Measurements from ENCODE around the gene AGBL5. TPM values are rescaled to one million over a fixed set of nuclear protein-coding genes. Genes with fewer than 3 reads are reported as not detected.

AGBL5 gene
- total RNA-seq, 1 experiment from 2014 or later = 40.0 TPM

DNA sequence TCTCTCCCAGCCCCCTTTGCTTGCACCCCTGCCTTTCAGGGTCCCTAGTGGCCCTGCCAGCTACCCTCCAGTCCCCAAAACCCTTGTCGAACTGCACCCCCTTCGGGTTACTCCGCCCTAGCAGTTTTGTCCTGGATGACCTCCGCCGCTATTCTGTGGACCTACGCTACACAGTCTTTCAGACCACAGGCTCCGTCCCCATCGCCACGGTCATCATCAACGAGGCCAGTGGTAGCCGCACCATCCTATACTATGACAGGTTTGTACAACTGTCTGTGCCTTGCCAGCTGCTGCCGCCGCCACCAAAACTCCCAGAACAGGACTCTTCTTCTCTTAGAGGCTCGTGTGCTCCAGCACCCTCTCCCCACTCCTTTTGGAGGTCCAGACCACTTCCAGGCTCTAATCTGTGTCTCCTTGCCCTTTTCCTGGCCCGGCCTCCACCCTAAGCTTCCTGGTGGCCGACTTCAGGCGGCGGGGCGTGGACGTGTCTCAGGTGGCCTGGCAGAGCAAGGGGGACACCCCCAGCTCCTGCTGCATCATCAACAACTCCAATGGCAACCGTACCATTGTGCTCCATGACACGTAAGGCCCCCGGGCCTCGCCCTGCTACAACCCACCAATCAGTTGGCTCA, 43.0 kb downstream of the AGBL5 start:
- Histone ChIP-seq H3K4me1 (ENCODE audit: control insufficient read depth in 1 of 2, insufficient read depth in 2 of 2, low read length in 2 of 2) (peaks cover 0 to 9% of the 10 kb centered on the region in 2 experiments; a peak in 1 of 4 replicates), H3K79me2 (ENCODE audit: insufficient read depth, low read length) (no peaks in the 10 kb centered on the region), H3K4me2 (ENCODE audit: low read length) (no peak overlapping the region), H3K9ac (ENCODE audit: low read length) (no peak overlapping the region), H3K9me2 (ENCODE audit: insufficient read depth) (no peaks in the 10 kb centered on the region), H2AFZ (ENCODE audit: low read depth, low read length, poor library complexity, severe bottlenecking) (no peak overlapping the region), H3K4me3 (replicated peaks in 1 of 2; ENCODE audit: low read depth in 1 of 2, low read length in 2 of 2) (no peak overlapping the region), H3K36me3 (ENCODE audit: control insufficient read depth in 1 of 2, insufficient read depth in 2 of 2, low read length in 2 of 2) (no peaks in the 10 kb centered on the region), H4K20me1 (ENCODE audit: insufficient read depth) (no peaks in the 10 kb centered on the region), H3K27me3 (ENCODE audit: insufficient read depth, low read length) (no peaks in the 10 kb centered on the region), H3K9me3 (ENCODE audit: control insufficient read depth in 1 of 2, insufficient read depth in 1 of 2, low read depth in 1 of 2, low read length in 2 of 2) (no peaks in the 10 kb centered on the region), H3K27ac (ENCODE audit: low read depth, low read length) (no peak overlapping the region)
- ChIA-PET RAD21 (ENCODE audit: low non-redundant PET in 1 of 2, low total read pairs in 2 of 2, uncharacterized antibody in 2 of 2, unreplicated experiment in 2 of 2) (no interaction called here), CTCF (no interaction called here), POLR2A (no interaction called here)
- ATAC-seq = no peak
- no peak for TF ChIP-seq TCF7L2 (IDR thresholded peaks at IDR 0.05; ENCODE audit: borderline replicate concordance, extremely low read depth, insufficient read depth, insufficient read length)
- no peak for TF ChIP-seq FOSL1 (IDR thresholded peaks at IDR 0.05; ENCODE audit: low read depth)
- TF ChIP-seq SRF (IDR thresholded peaks at IDR 0.05; ENCODE audit: low read depth) = no peak
- TF ChIP-seq EZH2 (IDR thresholded peaks at IDR 0.05) = no peak
- no peak for TF ChIP-seq POLR2AphosphoS5 (IDR thresholded peaks at IDR 0.05; ENCODE audit: low read depth, low read length)
- TF ChIP-seq, protein P1, sequence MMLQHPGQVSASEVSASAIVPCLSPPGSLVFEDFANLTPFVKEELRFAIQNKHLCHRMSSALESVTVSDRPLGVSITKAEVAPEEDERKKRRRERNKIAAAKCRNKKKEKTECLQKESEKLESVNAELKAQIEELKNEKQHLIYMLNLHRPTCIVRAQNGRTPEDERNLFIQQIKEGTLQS (IDR thresholded peaks at IDR 0.05) = no peak
- TF ChIP-seq, protein P2, sequence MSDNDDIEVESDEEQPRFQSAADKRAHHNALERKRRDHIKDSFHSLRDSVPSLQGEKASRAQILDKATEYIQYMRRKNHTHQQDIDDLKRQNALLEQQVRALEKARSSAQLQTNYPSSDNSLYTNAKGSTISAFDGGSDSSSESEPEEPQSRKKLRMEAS (IDR thresholded peaks at IDR 0.05) = no peak
- TF ChIP-seq, protein P3, sequence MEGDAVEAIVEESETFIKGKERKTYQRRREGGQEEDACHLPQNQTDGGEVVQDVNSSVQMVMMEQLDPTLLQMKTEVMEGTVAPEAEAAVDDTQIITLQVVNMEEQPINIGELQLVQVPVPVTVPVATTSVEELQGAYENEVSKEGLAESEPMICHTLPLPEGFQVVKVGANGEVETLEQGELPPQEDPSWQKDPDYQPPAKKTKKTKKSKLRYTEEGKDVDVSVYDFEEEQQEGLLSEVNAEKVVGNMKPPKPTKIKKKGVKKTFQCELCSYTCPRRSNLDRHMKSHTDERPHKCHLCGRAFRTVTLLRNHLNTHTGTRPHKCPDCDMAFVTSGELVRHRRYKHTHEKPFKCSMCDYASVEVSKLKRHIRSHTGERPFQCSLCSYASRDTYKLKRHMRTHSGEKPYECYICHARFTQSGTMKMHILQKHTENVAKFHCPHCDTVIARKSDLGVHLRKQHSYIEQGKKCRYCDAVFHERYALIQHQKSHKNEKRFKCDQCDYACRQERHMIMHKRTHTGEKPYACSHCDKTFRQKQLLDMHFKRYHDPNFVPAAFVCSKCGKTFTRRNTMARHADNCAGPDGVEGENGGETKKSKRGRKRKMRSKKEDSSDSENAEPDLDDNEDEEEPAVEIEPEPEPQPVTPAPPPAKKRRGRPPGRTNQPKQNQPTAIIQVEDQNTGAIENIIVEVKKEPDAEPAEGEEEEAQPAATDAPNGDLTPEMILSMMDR (IDR thresholded peaks at IDR 0.05 in 2 of 3, conservative IDR thresholded peaks at IDR 0.05 in 1 of 3; ENCODE audit: borderline replicate concordance in 1 of 3, insufficient read depth in 1 of 3, low read depth in 2 of 3, low read length in 2 of 3) = no peak
- no peak for TF ChIP-seq POLR2A (IDR thresholded peaks at IDR 0.05; ENCODE audit: borderline replicate concordance, extremely low read depth, insufficient read depth, insufficient read length)
- no peak for TF ChIP-seq ZFX (IDR thresholded peaks at IDR 0.05)
- TF ChIP-seq CBX3 (IDR thresholded peaks at IDR 0.05; ENCODE audit: low read depth) = no peak
- TF ChIP-seq SP1 (IDR thresholded peaks at IDR 0.05; ENCODE audit: low read depth) = no peak
- TF ChIP-seq, protein P4, sequence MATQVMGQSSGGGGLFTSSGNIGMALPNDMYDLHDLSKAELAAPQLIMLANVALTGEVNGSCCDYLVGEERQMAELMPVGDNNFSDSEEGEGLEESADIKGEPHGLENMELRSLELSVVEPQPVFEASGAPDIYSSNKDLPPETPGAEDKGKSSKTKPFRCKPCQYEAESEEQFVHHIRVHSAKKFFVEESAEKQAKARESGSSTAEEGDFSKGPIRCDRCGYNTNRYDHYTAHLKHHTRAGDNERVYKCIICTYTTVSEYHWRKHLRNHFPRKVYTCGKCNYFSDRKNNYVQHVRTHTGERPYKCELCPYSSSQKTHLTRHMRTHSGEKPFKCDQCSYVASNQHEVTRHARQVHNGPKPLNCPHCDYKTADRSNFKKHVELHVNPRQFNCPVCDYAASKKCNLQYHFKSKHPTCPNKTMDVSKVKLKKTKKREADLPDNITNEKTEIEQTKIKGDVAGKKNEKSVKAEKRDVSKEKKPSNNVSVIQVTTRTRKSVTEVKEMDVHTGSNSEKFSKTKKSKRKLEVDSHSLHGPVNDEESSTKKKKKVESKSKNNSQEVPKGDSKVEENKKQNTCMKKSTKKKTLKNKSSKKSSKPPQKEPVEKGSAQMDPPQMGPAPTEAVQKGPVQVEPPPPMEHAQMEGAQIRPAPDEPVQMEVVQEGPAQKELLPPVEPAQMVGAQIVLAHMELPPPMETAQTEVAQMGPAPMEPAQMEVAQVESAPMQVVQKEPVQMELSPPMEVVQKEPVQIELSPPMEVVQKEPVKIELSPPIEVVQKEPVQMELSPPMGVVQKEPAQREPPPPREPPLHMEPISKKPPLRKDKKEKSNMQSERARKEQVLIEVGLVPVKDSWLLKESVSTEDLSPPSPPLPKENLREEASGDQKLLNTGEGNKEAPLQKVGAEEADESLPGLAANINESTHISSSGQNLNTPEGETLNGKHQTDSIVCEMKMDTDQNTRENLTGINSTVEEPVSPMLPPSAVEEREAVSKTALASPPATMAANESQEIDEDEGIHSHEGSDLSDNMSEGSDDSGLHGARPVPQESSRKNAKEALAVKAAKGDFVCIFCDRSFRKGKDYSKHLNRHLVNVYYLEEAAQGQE (IDR thresholded peaks at IDR 0.05; ENCODE audit: low read depth) = no peak
- TF ChIP-seq SIN3A (IDR thresholded peaks at IDR 0.05; ENCODE audit: low read depth) = no peak
- no TSS peak for BruUV-seq (replicated peaks)
- intact Hi-C loops (cut with micrococcal nuclease) = no loop called here
- no peak for DNase-seq (ENCODE audit: low read depth, low spot score)

All from HCT116 (cell line).